Measurements from ENCODE around the gene ITFG2.

DNA sequence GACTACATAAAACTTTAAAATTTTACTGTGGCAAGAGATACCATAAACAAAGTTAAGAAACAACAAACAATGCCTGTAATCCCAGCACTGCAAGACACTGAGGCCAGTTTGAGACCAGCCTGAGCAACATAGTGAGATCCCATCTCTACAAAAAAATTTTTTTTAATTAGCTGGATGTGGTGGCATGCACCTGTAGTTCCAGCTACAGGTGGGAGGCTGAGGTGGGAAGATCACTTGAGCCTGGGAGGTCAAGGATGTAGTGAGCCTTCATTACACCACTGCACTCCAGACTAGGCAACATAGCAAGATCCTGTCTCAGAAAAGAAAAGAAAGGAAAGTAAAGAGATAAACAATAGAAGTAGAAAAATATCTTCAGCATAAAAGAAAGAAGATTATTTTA, 47.7 kb downstream of the ITFG2 start:
- TF ChIP-seq CTCF (optimal IDR thresholded peaks at IDR 0.05 in 1 of 3, IDR thresholded peaks at IDR 0.05 in 1 of 3, conservative IDR thresholded peaks at IDR 0.05 in 1 of 3; ENCODE audit: extremely low read depth in 1 of 3, insufficient read depth in 2 of 3, low read length in 3 of 3) (no peak), EZH2 (IDR thresholded peaks at IDR 0.05; ENCODE audit: low read length) (no peak)
